ENCODE data around the gene RAP1GAP2.

DNA sequence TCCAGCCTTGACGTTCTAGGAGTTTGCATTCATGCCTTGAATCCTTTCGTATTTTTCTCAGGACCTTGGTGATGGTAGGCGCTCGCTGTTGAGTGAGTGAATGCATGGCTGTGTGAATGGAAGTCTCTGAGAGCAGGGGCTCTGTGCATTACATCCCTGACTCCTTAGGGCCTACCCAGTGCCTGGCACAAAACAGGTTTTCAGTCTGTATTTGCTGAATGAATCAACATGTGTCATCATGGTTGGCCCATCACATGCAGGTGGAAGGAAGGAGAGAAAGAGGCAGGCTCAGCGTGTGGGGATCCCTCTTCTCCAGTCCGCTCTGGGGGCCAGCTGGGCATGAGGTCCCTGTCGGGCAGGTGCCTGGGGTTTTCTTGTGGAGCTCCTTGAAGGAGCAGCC, 8.7 kb downstream of the RAP1GAP2 start:
- no peak for TF ChIP-seq EZH2 (IDR thresholded peaks at IDR 0.05; ENCODE audit: insufficient read depth, low read length)
- TF ChIP-seq, protein P1, sequence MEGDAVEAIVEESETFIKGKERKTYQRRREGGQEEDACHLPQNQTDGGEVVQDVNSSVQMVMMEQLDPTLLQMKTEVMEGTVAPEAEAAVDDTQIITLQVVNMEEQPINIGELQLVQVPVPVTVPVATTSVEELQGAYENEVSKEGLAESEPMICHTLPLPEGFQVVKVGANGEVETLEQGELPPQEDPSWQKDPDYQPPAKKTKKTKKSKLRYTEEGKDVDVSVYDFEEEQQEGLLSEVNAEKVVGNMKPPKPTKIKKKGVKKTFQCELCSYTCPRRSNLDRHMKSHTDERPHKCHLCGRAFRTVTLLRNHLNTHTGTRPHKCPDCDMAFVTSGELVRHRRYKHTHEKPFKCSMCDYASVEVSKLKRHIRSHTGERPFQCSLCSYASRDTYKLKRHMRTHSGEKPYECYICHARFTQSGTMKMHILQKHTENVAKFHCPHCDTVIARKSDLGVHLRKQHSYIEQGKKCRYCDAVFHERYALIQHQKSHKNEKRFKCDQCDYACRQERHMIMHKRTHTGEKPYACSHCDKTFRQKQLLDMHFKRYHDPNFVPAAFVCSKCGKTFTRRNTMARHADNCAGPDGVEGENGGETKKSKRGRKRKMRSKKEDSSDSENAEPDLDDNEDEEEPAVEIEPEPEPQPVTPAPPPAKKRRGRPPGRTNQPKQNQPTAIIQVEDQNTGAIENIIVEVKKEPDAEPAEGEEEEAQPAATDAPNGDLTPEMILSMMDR (IDR thresholded peaks at IDR 0.05; ENCODE audit: insufficient read depth, low read depth, low read length) = no peak
